ENCODE results near the gene VAV3.

VAV3 gene

GRCh38 chr1:107524301-107524700, 440.7 kb downstream of the VAV3 start:
- Histone ChIP-seq H3K9me3 (ENCODE audit: control insufficient read depth, low read length) (no peaks in the 10 kb centered on the region), H3K27me3 (replicated peaks; ENCODE audit: control insufficient read depth, insufficient read depth, low read length, poor library complexity, severe bottlenecking) (no peaks in the 10 kb centered on the region), H3K36me3 (ENCODE audit: control insufficient read depth, insufficient read depth, low read length) (no peaks in the 10 kb centered on the region), H3K4me1 (ENCODE audit: control insufficient read depth, insufficient read depth, low read length, poor library complexity, severe bottlenecking) (no peaks in the 10 kb centered on the region), H3K27ac (ENCODE audit: insufficient read depth, low read length, poor library complexity, severe bottlenecking) (no peak overlapping the region), H3K4me3 (ENCODE audit: insufficient read depth, low read depth, low read length, poor library complexity, severe bottlenecking) (no peak overlapping the region)
- DNase-seq = no peak

GRCh38 chr1:107523736-107524135, 441.2 kb downstream of the VAV3 start:
- DNase-seq = no peak
- Histone ChIP-seq H3K4me1 (ENCODE audit: control insufficient read depth, insufficient read depth, low read length, poor library complexity, severe bottlenecking) (no peaks in the 10 kb centered on the region), H3K27ac (ENCODE audit: insufficient read depth, low read length, poor library complexity, severe bottlenecking) (no peak overlapping the region), H3K36me3 (ENCODE audit: control insufficient read depth, insufficient read depth, low read length) (no peaks in the 10 kb centered on the region), H3K9me3 (ENCODE audit: control insufficient read depth, low read length) (no peaks in the 10 kb centered on the region), H3K27me3 (replicated peaks; ENCODE audit: control insufficient read depth, insufficient read depth, low read length, poor library complexity, severe bottlenecking) (no peaks in the 10 kb centered on the region), H3K4me3 (ENCODE audit: insufficient read depth, low read depth, low read length, poor library complexity, severe bottlenecking) (no peak overlapping the region)

- Histone ChIP-seq H3K4me3 (ENCODE audit: insufficient read depth, low read depth, low read length, poor library complexity, severe bottlenecking) (no peak overlapping the region), H3K4me1 (ENCODE audit: control insufficient read depth, insufficient read depth, low read length, poor library complexity, severe bottlenecking) (no peaks in the 10 kb centered on the region), H3K27me3 (replicated peaks; ENCODE audit: control insufficient read depth, insufficient read depth, low read length, poor library complexity, severe bottlenecking) (no peaks in the 10 kb centered on the region), H3K9me3 (ENCODE audit: control insufficient read depth, low read length) (no peaks in the 10 kb centered on the region), H3K27ac (ENCODE audit: insufficient read depth, low read length, poor library complexity, severe bottlenecking) (no peak overlapping the region), H3K36me3 (ENCODE audit: control insufficient read depth, insufficient read depth, low read length) (no peaks in the 10 kb centered on the region)
- DNase-seq = no peak
These were observed 441.9 kb downstream of the VAV3 start for GRCh38 chr1:107523061-107523460.
